Smooth muscle cell (in vitro differentiated cells): Measurements from ENCODE around the gene BMX. TPM values are rescaled to one million over a fixed set of nuclear protein-coding genes. Genes with fewer than 3 reads are reported as not detected.

ENCODE experiments used
- DNase-seq: peaks from one replicate; lab custom pipeline; 2025; ENCODE audit not compliant: unreplicated experiment; lab: John Stamatoyannopoulos, UW
- H2AFZ ChIP-seq: fragments of 200-600 bp; sonication (generic); 2 replicates; pipeline ENCODE4 v1.6.0; 2016; ENCODE audit warnings: antibody characterized with exemption, low read depth, mild to moderate bottlenecking
- H3F3A ChIP-seq: fragments of 200-600 bp; sonication (generic); 2 replicates; pipeline ENCODE4 v1.6.0; 2017; ENCODE audit warnings: antibody characterized with exemption, low read depth
- H3K27ac ChIP-seq: fragments of 200-600 bp; sonication (generic); 2 replicates; pipeline ENCODE4 v1.5.1; 2016; ENCODE audit warnings: low read depth, mild to moderate bottlenecking
- H3K27me3 ChIP-seq: fragments of 200-600 bp; sonication (generic); 2 replicates; pipeline ENCODE4 v1.6.1; 2016; ENCODE audit warnings: low read depth, mild to moderate bottlenecking
- H3K36me3 ChIP-seq: fragments of 200-600 bp; sonication (generic); 2 replicates; pipeline ENCODE4 v1.5.1; 2016; ENCODE audit warnings: low read depth
- H3K4me1 ChIP-seq: fragments of 200-600 bp; sonication (generic); 2 replicates; pipeline ENCODE4 v1.5.1; 2016; ENCODE audit warnings: low read depth
- H3K4me2 ChIP-seq: fragments of 200-600 bp; sonication (generic); 2 replicates; pipeline ENCODE4 v1.6.0; 2016; ENCODE audit warnings: mild to moderate bottlenecking
- H3K4me3 ChIP-seq: fragments of 200-600 bp; sonication (generic); 2 replicates; pipeline ENCODE4 v1.5.1; 2016; ENCODE audit warnings: mild to moderate bottlenecking
- H3K79me2 ChIP-seq: fragments of 200-600 bp; sonication (generic); 2 replicates; pipeline ENCODE4 v1.6.0; 2016; ENCODE audit warnings: low read depth, mild to moderate bottlenecking
- H3K9ac ChIP-seq: fragments of 200-600 bp; sonication (generic); 2 replicates; pipeline ENCODE4 v1.6.0; 2016; ENCODE audit warnings: low read depth
- H3K9me3 ChIP-seq: fragments of 200-600 bp; sonication (generic); replicated peaks from 2 replicates; pipeline ENCODE4 v1.5.1; 2016; ENCODE audit warnings: low read depth
- H4K20me1 ChIP-seq: fragments of 200-600 bp; sonication (generic); 2 replicates; pipeline ENCODE4 v1.6.0; 2016; ENCODE audit warnings: low read depth
- CTCF ChIP-seq: fragments of 200-600 bp; sonication (generic); IDR thresholded peaks from 2 replicates; pipeline ENCODE4 v1.5.1; 2017; ENCODE audit warnings: borderline replicate concordance, mild to moderate bottlenecking, antibody characterized with exemption; ENCODE audit not compliant: insufficient read depth, poor library complexity, severe bottlenecking
- WGBS: methylation state at CpG from one replicate; pipeline ENCODE4 v1.1.7; 2016; ENCODE audit warnings: low lambda C conversion rate; 5-methylcytosine and 5-hydroxymethylcytosine counted together
- polyA plus RNA-seq: library from polyadenylated mRNA; unstranded; fragments of >200 nt; fragmentation: Nextera tagmentation; extraction: Ambion mirVana; gene quantifications from 2 replicates; pipeline ENCODE4 v1.2.1, GENCODE V29; 2016
- total RNA-seq: library from RNA; depleted of rRNA; stranded (reverse); fragments of >200 nt; gene quantifications from 2 replicates; pipeline ENCODE4 v1.2.3, GENCODE V29; 2014

BMX gene
- total and polyA plus RNA-seq, 2 experiments from 2014 or later, result not detected

DNA sequence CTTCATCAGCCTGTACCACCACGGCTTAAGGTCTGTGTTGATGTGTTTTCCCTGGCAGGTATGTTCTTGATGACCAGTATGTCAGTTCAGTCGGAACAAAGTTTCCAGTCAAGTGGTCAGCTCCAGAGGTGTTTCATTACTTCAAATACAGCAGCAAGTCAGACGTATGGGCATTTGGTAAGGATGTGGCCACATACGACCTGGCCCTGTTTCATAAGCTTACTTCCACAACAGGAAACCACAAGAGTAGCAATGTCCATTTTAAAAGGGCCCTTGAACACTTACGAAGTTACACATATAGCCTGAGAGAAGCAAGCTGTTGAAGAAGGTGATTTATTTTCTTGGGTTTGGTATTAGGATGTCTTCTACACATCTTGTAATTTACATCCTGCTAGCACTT, 46.1 kb downstream of the BMX start:
- no peak for DNase-seq
- WGBS, result 84% methylated on average over 5 of the region's 5 CpGs
- H2AFZ ChIP-seq, result no peak overlapping the region

GRCh38 chrX:15547356-15547755, 46.7 kb downstream of the BMX start:
- Histone ChIP-seq H2AFZ (no peak overlapping the region), H3K27ac (no peak overlapping the region), H3K4me2 (no peak overlapping the region), H3F3A (no peaks in the 10 kb centered on the region), H3K4me1 (no peaks in the 10 kb centered on the region), H3K79me2 (no peaks in the 10 kb centered on the region), H3K4me3 (no peak overlapping the region), H3K36me3 (no peaks in the 10 kb centered on the region), H3K9ac (no peak overlapping the region), H3K9me3 (no peaks in the 10 kb centered on the region), H3K27me3 (no peaks in the 10 kb centered on the region), H4K20me1 (no peaks in the 10 kb centered on the region)
- DNase-seq, result no peak
- 90% methylated on average over 2 of the region's 2 CpGs for WGBS
- TF ChIP-seq CTCF, result no peak

More for the DNA sequence above, 46.1 kb downstream of the BMX start:
- H3K9me3 ChIP-seq, result no peaks in the 10 kb centered on the region
- H3K36me3 ChIP-seq, result no peaks in the 10 kb centered on the region
- no peak overlapping the region for H3K4me3 ChIP-seq
- H3K79me2 ChIP-seq, result no peaks in the 10 kb centered on the region
- no peak overlapping the region for H3K27ac ChIP-seq
- TF ChIP-seq CTCF, result no peak
- H3K9ac ChIP-seq, result no peak overlapping the region
- H3K4me1 ChIP-seq, result no peaks in the 10 kb centered on the region
- H3K27me3 ChIP-seq, result no peaks in the 10 kb centered on the region
- H3K4me2 ChIP-seq, result no peak overlapping the region
- H3F3A ChIP-seq, result no peaks in the 10 kb centered on the region
- H4K20me1 ChIP-seq, result no peaks in the 10 kb centered on the region

- Histone ChIP-seq H4K20me1 (no peaks in the 10 kb centered on the region), H2AFZ (no peak overlapping the region), H3K4me1 (no peaks in the 10 kb centered on the region), H3K36me3 (no peaks in the 10 kb centered on the region), H3K4me2 (no peak overlapping the region), H3K4me3 (no peak overlapping the region), H3K79me2 (no peaks in the 10 kb centered on the region), H3K9me3 (no peaks in the 10 kb centered on the region), H3F3A (no peaks in the 10 kb centered on the region), H3K27ac (no peak overlapping the region), H3K27me3 (no peaks in the 10 kb centered on the region), H3K9ac (no peak overlapping the region)
- WGBS, result 89% methylated on average over 8 of the region's 8 CpGs
- no peak for TF ChIP-seq CTCF
- DNase-seq, result no peak
Measured at GRCh38 chrX:15549189-15550012, 48.8 kb downstream of the BMX start.

GRCh38 chrX:15559227-15559626, 58.6 kb downstream of the BMX start:
- H3K27me3 ChIP-seq, result no peaks in the 10 kb centered on the region
- no peak overlapping the region for H3K4me2 ChIP-seq
- H3K4me3 ChIP-seq, result no peak overlapping the region
- H3F3A ChIP-seq, result no peaks in the 10 kb centered on the region
- WGBS, result 97% methylated on average over 3 of the region's 3 CpGs
- no peaks in the 10 kb centered on the region for H4K20me1 ChIP-seq
- H3K9ac ChIP-seq, result no peak overlapping the region
- no peaks in the 10 kb centered on the region for H3K36me3 ChIP-seq
- no peak overlapping the region for H2AFZ ChIP-seq
- no peak overlapping the region for H3K27ac ChIP-seq
- TF ChIP-seq CTCF, result no peak
- H3K9me3 ChIP-seq, result no peaks in the 10 kb centered on the region
- H3K79me2 ChIP-seq, result no peaks in the 10 kb centered on the region
- DNase-seq, result no peak
- no peaks in the 10 kb centered on the region for H3K4me1 ChIP-seq
